ENCODE data around the gene PYGO2. TPM values are rescaled to one million over a fixed set of nuclear protein-coding genes. Genes with fewer than 3 reads are reported as not detected.
"Not testable (repeated sequence)": the region's sequence is repeated elsewhere in the genome, so short reads cannot be mapped to it uniquely, and the experiment has no call there.

Gene PYGO2
- total RNA-seq, 1 experiment from 2014 or later: 33.2 TPM

DNA sequence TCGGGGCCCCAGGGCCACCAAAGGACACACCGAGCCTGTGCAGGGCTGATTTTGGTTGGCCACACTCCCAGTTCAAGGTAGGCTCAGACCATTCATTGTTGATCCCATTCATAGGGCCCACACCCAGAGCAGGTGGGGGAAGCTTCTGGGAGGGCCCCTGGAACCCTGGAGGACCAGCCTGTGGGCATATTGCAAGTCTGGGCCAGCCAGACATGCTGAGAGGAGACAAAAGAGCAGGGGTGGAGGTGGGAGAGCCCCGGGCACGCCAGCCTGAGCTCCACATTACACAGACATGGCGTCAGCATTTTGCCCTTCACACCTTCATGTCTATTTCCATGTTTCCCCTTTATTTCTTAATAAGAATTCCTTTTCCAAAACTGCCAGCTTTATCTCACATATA is 50.7 kb downstream of the PYGO2 start:
- Histone ChIP-seq H2AFZ (no peak overlapping the region), H3F3A (ENCODE audit: insufficient read depth, low read depth) (no peaks in the 10 kb centered on the region), H3K4me3 (no peak overlapping the region), H3K9me2 (ENCODE audit: insufficient read depth) (no peaks in the 10 kb centered on the region), H3K79me2 (ENCODE audit: low read depth) (no peaks in the 10 kb centered on the region), H3K4me1 (replicated peaks; ENCODE audit: insufficient read depth) (no peaks in the 10 kb centered on the region), H3K4me2 (no peak overlapping the region), H3K9me3 (ENCODE audit: insufficient read depth, low read depth) (no peaks in the 10 kb centered on the region), H3K27me3 (ENCODE audit: insufficient read depth, low read depth) (peaks cover 67% of the 10 kb centered on the region), H4K20me1 (ENCODE audit: insufficient read depth) (no peaks in the 10 kb centered on the region), H3K27ac (no peak overlapping the region), H3K36me3 (ENCODE audit: low read depth) (no peaks in the 10 kb centered on the region)
- ChIA-PET POLR2A (ENCODE audit: unreplicated experiment) (no interaction called here), CTCF (interaction anchor here (0.7 kb wide), 1 partner anchor 167 kb away, joined by 3 read pairs; no protein-coding TSS in a partner anchor)
- TF ChIP-seq, protein P1, sequence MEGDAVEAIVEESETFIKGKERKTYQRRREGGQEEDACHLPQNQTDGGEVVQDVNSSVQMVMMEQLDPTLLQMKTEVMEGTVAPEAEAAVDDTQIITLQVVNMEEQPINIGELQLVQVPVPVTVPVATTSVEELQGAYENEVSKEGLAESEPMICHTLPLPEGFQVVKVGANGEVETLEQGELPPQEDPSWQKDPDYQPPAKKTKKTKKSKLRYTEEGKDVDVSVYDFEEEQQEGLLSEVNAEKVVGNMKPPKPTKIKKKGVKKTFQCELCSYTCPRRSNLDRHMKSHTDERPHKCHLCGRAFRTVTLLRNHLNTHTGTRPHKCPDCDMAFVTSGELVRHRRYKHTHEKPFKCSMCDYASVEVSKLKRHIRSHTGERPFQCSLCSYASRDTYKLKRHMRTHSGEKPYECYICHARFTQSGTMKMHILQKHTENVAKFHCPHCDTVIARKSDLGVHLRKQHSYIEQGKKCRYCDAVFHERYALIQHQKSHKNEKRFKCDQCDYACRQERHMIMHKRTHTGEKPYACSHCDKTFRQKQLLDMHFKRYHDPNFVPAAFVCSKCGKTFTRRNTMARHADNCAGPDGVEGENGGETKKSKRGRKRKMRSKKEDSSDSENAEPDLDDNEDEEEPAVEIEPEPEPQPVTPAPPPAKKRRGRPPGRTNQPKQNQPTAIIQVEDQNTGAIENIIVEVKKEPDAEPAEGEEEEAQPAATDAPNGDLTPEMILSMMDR (conservative IDR thresholded peaks at IDR 0.05): no peak
- TF ChIP-seq EZH2 (IDR thresholded peaks at IDR 0.05; ENCODE audit: low read depth): no peak
- DNase-seq: no peak
- BruUV-seq (replicated peaks): no TSS peak
- intact Hi-C loops (cut with micrococcal nuclease; ENCODE audit: unreplicated experiment): no loop called here

DNA sequence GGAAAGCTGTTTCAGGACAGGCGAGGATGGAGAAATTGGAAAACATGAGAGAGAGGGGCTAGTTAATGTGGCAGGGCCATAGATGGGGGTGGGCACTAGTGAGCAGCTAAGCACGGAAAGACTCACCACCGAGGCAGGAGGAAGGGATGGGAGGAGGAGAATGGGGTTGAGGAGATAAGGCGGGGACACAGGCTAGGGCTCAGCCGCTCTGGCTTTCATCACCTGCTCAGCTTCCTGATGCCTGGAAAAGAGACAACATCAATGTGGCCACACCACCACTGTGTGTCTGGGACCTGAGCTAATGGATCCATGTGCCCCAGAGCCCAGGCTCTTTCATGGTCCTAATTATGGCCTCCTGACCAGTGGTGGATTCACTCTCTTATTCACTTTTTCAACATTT is 52.6 kb downstream of the PYGO2 start:
- Histone ChIP-seq H3K9me3 (ENCODE audit: insufficient read depth, low read depth) (no peaks in the 10 kb centered on the region), H3K27ac (no peak overlapping the region), H3K4me1 (replicated peaks; ENCODE audit: insufficient read depth) (no peaks in the 10 kb centered on the region), H3K4me2 (no peak overlapping the region), H3F3A (ENCODE audit: insufficient read depth, low read depth) (no peaks in the 10 kb centered on the region), H3K27me3 (ENCODE audit: insufficient read depth, low read depth) (peaks cover 56% of the 10 kb centered on the region), H4K20me1 (ENCODE audit: insufficient read depth) (no peaks in the 10 kb centered on the region), H3K79me2 (ENCODE audit: low read depth) (no peaks in the 10 kb centered on the region), H2AFZ (no peak overlapping the region), H3K9me2 (ENCODE audit: insufficient read depth) (no peaks in the 10 kb centered on the region), H3K4me3 (no peak overlapping the region), H3K36me3 (ENCODE audit: low read depth) (no peaks in the 10 kb centered on the region)
- no peak for DNase-seq
- POLR2A ChIA-PET (ENCODE audit: unreplicated experiment): interaction anchor here (0.6 kb wide), 1 partner anchor 56 kb away, joined by 4 read pairs; no protein-coding TSS in a partner anchor
- intact Hi-C loops (cut with micrococcal nuclease; ENCODE audit: unreplicated experiment): no loop called here
- no TSS peak for BruUV-seq (replicated peaks)
- TF ChIP-seq, protein P1 (conservative IDR thresholded peaks at IDR 0.05): no peak
- no peak for TF ChIP-seq EZH2 (IDR thresholded peaks at IDR 0.05; ENCODE audit: low read depth)
- CTCF ChIA-PET: no interaction called here

DNA sequence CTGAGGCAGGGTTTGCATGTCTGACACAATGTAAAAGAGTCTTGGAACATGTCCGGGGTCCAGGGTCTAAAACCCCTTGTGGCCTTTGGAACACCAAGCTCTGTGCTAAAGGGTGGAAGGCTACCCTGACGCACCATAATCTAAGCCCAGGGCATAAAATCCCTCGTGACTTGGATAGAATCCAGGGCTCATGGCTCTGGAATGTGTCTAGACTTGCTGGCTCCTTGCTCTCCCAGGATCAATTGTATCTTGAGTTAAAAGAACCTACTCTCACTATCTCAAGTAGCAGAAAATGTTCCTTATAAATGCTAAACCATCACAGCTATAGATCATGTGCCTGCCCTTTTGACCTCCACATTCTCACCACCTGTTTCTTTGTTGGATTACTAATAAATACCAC is 53.5 kb downstream of the PYGO2 start:
- H3K36me3 ChIP-seq (ENCODE audit: low read depth); H3K4me1 ChIP-seq (replicated peaks; ENCODE audit: insufficient read depth); H3F3A ChIP-seq (ENCODE audit: insufficient read depth, low read depth); DNase-seq; BruUV-seq (replicated peaks); H3K4me3 ChIP-seq; H3K9me3 ChIP-seq (ENCODE audit: insufficient read depth, low read depth); H3K4me2 ChIP-seq; H3K79me2 ChIP-seq (ENCODE audit: low read depth); H3K27ac ChIP-seq; H4K20me1 ChIP-seq (ENCODE audit: insufficient read depth); POLR2A ChIA-PET (ENCODE audit: unreplicated experiment); H3K9me2 ChIP-seq (ENCODE audit: insufficient read depth); H2AFZ ChIP-seq; intact Hi-C loops (cut with micrococcal nuclease; ENCODE audit: unreplicated experiment); CTCF ChIA-PET: not testable (repeated sequence)
- peaks cover 49% of the 10 kb centered on the region for H3K27me3 ChIP-seq (ENCODE audit: insufficient read depth, low read depth)

Small RNA genes within 50 kb of the gene (microRNA-seq; reads per million reads assigned to microRNA genes)
- not detected for gene MIR4258 (ENCODE audit: borderline number of aligned reads, borderline replicate concordance)

Other genes starting within 250 kb of the PYGO2 start
- gene KCNN3, start 91.5 kb downstream of the PYGO2 start, total RNA-seq (2021): 0.33 and 1.1 TPM in 2 replicates
- 27.1 and 38.2 TPM in 2 replicates for gene PMVK, start 25.1 kb downstream of the PYGO2 start, total RNA-seq (2021)
- gene PBXIP1, start 5.7 kb downstream of the PYGO2 start, total RNA-seq (2021): 36.3 and 40.2 TPM in 2 replicates
- gene SHC1, start 9.0 kb upstream of the PYGO2 start, total RNA-seq (2021): 162 and 210 TPM in 2 replicates
- gene CKS1B, start 12.9 kb upstream of the PYGO2 start, total RNA-seq (2021): 236 and 300 TPM in 2 replicates
- 47.9 and 54.2 TPM in 2 replicates for gene FLAD1, start 21.6 kb upstream of the PYGO2 start, total RNA-seq (2021)
- gene LENEP, start 31.8 kb upstream of the PYGO2 start, total RNA-seq (2021): 1.2 and 1.3 TPM in 2 replicates
- 38.6 and 44.1 TPM in 2 replicates for gene ZBTB7B, start 41.0 kb upstream of the PYGO2 start, total RNA-seq (2021)
- 4.4 and 4.7 TPM in 2 replicates for gene DCST2, start 72.0 kb upstream of the PYGO2 start, total RNA-seq (2021)
- 0.22 and 0.43 TPM in 2 replicates for gene DCST1, start 72.0 kb upstream of the PYGO2 start, total RNA-seq (2021)
- 187 and 195 TPM in 2 replicates for gene ADAM15, start 89.5 kb upstream of the PYGO2 start, total RNA-seq (2021)
- 14.0 and 17.3 TPM in 2 replicates for gene EFNA4, start 102.0 kb upstream of the PYGO2 start, total RNA-seq (2021)
- gene EFNA3, start 117.1 kb upstream of the PYGO2 start, total RNA-seq (2021): 6.7 and 8.8 TPM in 2 replicates
- gene EFNA1, start 166.1 kb upstream of the PYGO2 start, total RNA-seq (2021): 30.6 and 35.7 TPM in 2 replicates
- 54.9 and 67.6 TPM in 2 replicates for gene SLC50A1, start 174.1 kb upstream of the PYGO2 start, total RNA-seq (2021)
- gene DPM3, start 178.7 kb upstream of the PYGO2 start, total RNA-seq (2021): 83.7 and 127 TPM in 2 replicates
- gene KRTCAP2, start 211.5 kb upstream of the PYGO2 start, total RNA-seq (2021): 112 and 156 TPM in 2 replicates
- gene TRIM46, start 212.1 kb upstream of the PYGO2 start, total RNA-seq (2021): 6.0 and 6.2 TPM in 2 replicates
- 45.4 and 58.8 TPM in 2 replicates for gene THBS3, start 246.1 kb upstream of the PYGO2 start, total RNA-seq (2021)
- 56.1 and 68.9 TPM in 2 replicates for gene MTX1, start 246.9 kb upstream of the PYGO2 start, total RNA-seq (2021)

Data from PC-9 (cell line).